HEK293 (cell line): ENCODE measurements around the gene MAN1C1.

Experiments
- CTCF ChIP-seq: fragments of 450-650 bp; formaldehyde crosslinking; IDR thresholded peaks from 2 replicates; pipeline ENCODE4 v1.5.1; 2016; ENCODE audit warnings: missing biosample characterization, missing genetic modification characterization
- YY1 ChIP-seq: fragments of 450-650 bp; formaldehyde crosslinking; IDR thresholded peaks from 2 replicates; pipeline ENCODE4 v1.5.1; 2018; ENCODE audit warnings: missing biosample characterization, missing genetic modification characterization
- ZNF174 ChIP-seq: fragments of 450-650 bp; formaldehyde crosslinking; IDR thresholded peaks from 2 replicates; pipeline ENCODE4 v1.5.0; 2017; ENCODE audit warnings: missing biosample characterization, mild to moderate bottlenecking, missing genetic modification characterization
- ZNF239 ChIP-seq: fragments of 450-650 bp; formaldehyde crosslinking; IDR thresholded peaks from 2 replicates; pipeline ENCODE4 v1.5.1; 2016; ENCODE audit warnings: missing biosample characterization, missing genetic modification characterization
- ZNF280C ChIP-seq: fragments of 450-650 bp; formaldehyde crosslinking; IDR thresholded peaks from 2 replicates; pipeline ENCODE4 v1.5.1; 2016; ENCODE audit warnings: missing biosample characterization, missing genetic modification characterization
- ZNF302 ChIP-seq: fragments of 450-650 bp; formaldehyde crosslinking; IDR thresholded peaks from 2 replicates; pipeline ENCODE4 v1.5.1; 2016; ENCODE audit warnings: missing biosample characterization, missing genetic modification characterization, low read depth
- ZNF324 ChIP-seq: fragments of 450-650 bp; formaldehyde crosslinking; IDR thresholded peaks from 2 replicates; pipeline ENCODE4 v1.5.1; 2016; ENCODE audit warnings: missing biosample characterization, missing genetic modification characterization
- ZNF335 ChIP-seq: fragments of 450-650 bp; formaldehyde crosslinking; conservative IDR thresholded peaks from 2 replicates; pipeline ENCODE4 v1.5.1; 2016; ENCODE audit warnings: missing biosample characterization, missing genetic modification characterization
- ZNF521 ChIP-seq: fragments of 450-650 bp; formaldehyde crosslinking; IDR thresholded peaks from 2 replicates; pipeline ENCODE4 v1.5.1; 2017; ENCODE audit warnings: missing biosample characterization, mild to moderate bottlenecking, missing genetic modification characterization
- ZNF610 ChIP-seq: fragments of 450-650 bp; formaldehyde crosslinking; IDR thresholded peaks from 2 replicates; pipeline ENCODE4 v1.5.1; 2016; ENCODE audit warnings: missing biosample characterization, missing genetic modification characterization, borderline replicate concordance
- ZNF658 ChIP-seq: fragments of 450-650 bp; formaldehyde crosslinking; IDR thresholded peaks from 2 replicates; pipeline ENCODE4; 2016; ENCODE audit warnings: missing biosample characterization, missing genetic modification characterization
- ZNF660 ChIP-seq: fragments of 450-650 bp; IDR thresholded peaks from 2 replicates; pipeline ENCODE4 v1.5.1; 2018; ENCODE audit warnings: missing biosample characterization, mild to moderate bottlenecking, missing genetic modification characterization
- ZNF701 ChIP-seq: fragments of 450-650 bp; formaldehyde crosslinking; IDR thresholded peaks from 2 replicates; pipeline ENCODE4 v1.5.1; 2016; ENCODE audit warnings: missing biosample characterization, missing genetic modification characterization
- ZXDB ChIP-seq: fragments of 450-650 bp; formaldehyde crosslinking; IDR thresholded peaks from 2 replicates; pipeline ENCODE4 v1.5.1; 2016; ENCODE audit warnings: missing biosample characterization, missing genetic modification characterization

GRCh38 chr1:25754470-25755181, 138.0 kb downstream of the MAN1C1 start:
- TF ChIP-seq ZNF610 (tag by site-specific recombination) (no peak), ZNF701 (tag by site-specific recombination) (no peak), CTCF (tag by site-specific recombination) (no peak), ZNF335 (no peak), ZNF302 (tag by site-specific recombination) (no peak), ZNF280C (no peak), ZNF324 (tag by site-specific recombination) (no peak), YY1 (tag by site-specific recombination) (no peak), ZNF174 (tag by site-specific recombination) (no peak), ZXDB (tag by site-specific recombination) (no peak), ZNF660 (tag by site-specific recombination) (no peak), ZNF239 (no peak), ZNF521 (tag by site-specific recombination) (no peak), ZNF658 (tag by site-specific recombination) (no peak)
